NCI-H1048 (cell line): ENCODE results near the gene SYS1.
"Not testable (repeated sequence)": the region's sequence is repeated elsewhere in the genome, so short reads cannot be mapped to it uniquely, and the experiment has no call there.

Experiments
- DNase-seq: peaks from one replicate; lab custom pipeline; 2025; lab: John Stamatoyannopoulos, UW

SYS1 gene

GRCh38 chr20:45340236-45340847 lies 22.6 kb upstream of the SYS1 start:
- no peak for DNase-seq

- no peak for DNase-seq
Observed at GRCh38 chr20:45340951-45341350, 22.0 kb upstream of the SYS1 start.

- DNase-seq: no peak
Observed at GRCh38 chr20:45341579-45341938, 21.4 kb upstream of the SYS1 start.

- no peak for DNase-seq
Observed at GRCh38 chr20:45341939-45342854, 20.8 kb upstream of the SYS1 start.

GRCh38 chr20:45342855-45343531 lies 20.0 kb upstream of the SYS1 start:
- DNase-seq: no peak

- no peak for DNase-seq
Observed at GRCh38 chr20:45343532-45344167, 19.3 kb upstream of the SYS1 start.

- DNase-seq: no peak
Observed at GRCh38 chr20:45344168-45344860, 18.6 kb upstream of the SYS1 start.

- DNase-seq: no peak
Observed at GRCh38 chr20:45345104-45345936, 17.6 kb upstream of the SYS1 start.

- no peak for DNase-seq
Observed at GRCh38 chr20:45346291-45346718, 16.7 kb upstream of the SYS1 start.

GRCh38 chr20:45346851-45347250 lies 16.1 kb upstream of the SYS1 start:
- no peak for DNase-seq

- DNase-seq: no peak
Observed at GRCh38 chr20:45347297-45347935, 15.5 kb upstream of the SYS1 start.

GRCh38 chr20:45347936-45348778 lies 14.8 kb upstream of the SYS1 start, which contains the start of gene SDC4:
TSS of gene SDC4 (minus strand) at chr20:45348424. CDS start at chr20:45348384, 40 bp downstream.
- DNase-seq: peak; percentile 17

GRCh38 chr20:45350217-45350616 lies 12.7 kb upstream of the SYS1 start:
- no peak for DNase-seq

GRCh38 chr20:45350795-45351194 lies 12.2 kb upstream of the SYS1 start:
- not testable (repeated sequence) for DNase-seq

GRCh38 chr20:45352729-45353128 lies 10.2 kb upstream of the SYS1 start:
- no peak for DNase-seq

GRCh38 chr20:45353746-45354145 lies 9.2 kb upstream of the SYS1 start:
- DNase-seq: no peak

- DNase-seq: no peak
Observed at GRCh38 chr20:45354423-45355208, 8.3 kb upstream of the SYS1 start.
